ENCODE data around the gene GOSR1. TPM values are rescaled to one million over a fixed set of nuclear protein-coding genes. Genes with fewer than 3 reads are reported as not detected.
"Not testable (repeated sequence)": the region's sequence is repeated elsewhere in the genome, so short reads cannot be mapped to it uniquely, and the experiment has no call there.

GOSR1 gene
- total and polyA plus RNA-seq, 12 donors, result 15.4 to 96.0 (median 47.1) TPM

DNA sequence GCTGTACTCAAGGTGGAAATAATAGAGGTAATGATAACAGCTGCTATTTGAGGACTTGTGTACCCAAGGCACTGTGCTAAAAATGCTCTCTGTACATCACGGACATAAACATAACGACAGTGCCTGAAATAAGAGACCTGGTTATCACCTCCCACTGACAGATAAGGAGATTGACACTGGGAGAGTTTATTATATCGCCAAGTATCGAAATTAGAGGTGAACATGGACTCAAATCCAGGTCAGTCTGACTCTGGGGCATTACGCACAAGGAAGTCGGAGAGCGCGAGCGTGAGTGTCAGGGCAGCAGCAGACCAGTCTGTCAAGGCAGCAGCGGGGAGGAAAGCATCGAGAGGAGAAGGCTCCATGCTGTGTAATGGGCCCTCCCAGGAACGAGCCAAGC is 57.1 kb downstream of the GOSR1 start:
- TF ChIP-seq POLR2A (IDR thresholded peaks at IDR 0.05), result no peak
- no peak for TF ChIP-seq CTCF (IDR thresholded peaks at IDR 0.05)
- H3K4me1 ChIP-seq (replicated peaks in 1 of 2), result no peaks in the 10 kb centered on the region
- intact Hi-C loops (cut with DNase I), result no loop called here
- H3K4me3 ChIP-seq, result no peak overlapping the region
- no peaks in the 10 kb centered on the region for H3K36me3 ChIP-seq (replicated peaks in 1 of 2)
- no peak for DNase-seq
- no peaks in the 10 kb centered on the region for H3K9me3 ChIP-seq (replicated peaks in 1 of 3)
- no peaks in the 10 kb centered on the region for H3K27me3 ChIP-seq
- WGBS, 4 donors, result 91 to 94% (median 91%) methylated on average over 12 of the region's 12 CpGs
- H3K27ac ChIP-seq, result no peak overlapping the region

DNA sequence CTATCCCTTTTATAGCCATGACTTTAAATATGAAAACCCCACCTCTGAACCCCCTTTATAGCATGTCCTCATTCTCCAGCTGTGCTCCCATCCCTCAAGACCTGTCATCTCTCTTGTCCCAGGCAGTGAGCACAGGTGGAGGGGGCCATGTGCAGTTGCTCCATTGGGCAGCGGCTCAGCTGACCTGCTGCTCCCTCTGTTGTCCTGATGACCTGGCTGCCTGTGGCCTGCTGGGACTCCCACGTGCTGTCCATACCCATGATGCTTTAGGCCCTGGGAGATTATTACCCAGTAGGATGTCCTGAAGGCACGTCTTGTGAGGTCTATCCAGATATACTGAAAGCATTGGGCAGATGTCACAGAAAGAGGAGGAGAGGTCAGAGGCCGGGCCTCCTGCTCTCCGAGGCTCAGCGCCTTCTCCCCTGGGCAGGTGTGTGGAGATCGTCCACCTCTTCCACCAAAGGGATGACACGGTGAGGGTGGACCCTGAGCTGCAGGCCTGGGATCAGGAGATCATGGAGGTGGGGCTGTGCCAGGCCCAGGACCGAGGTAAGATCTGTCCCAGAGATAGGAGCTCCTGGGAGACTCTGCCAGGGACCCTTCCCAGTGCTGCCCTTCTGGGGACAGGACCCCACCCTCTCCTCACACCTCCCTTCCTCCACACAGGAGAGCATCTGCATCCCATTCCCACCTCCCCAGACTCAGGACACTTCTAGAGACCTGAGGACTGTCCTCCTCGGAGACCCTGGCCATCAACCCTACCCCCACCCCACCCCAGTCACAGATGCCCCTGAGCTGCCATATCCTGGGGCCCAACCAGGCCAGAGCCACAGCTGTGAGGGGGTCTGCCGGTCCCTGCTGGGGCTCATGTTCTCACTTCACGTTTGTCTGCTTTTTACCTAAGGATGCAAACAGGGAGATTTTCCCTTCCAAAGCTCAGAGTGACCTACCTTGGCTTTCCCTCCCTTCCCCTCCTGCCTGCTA is 58.0 kb downstream of the GOSR1 start:
- Histone ChIP-seq H3K4me3 (no peak overlapping the region), H3K27me3 (no peaks in the 10 kb centered on the region), H3K9me3 (replicated peaks in 1 of 3) (no peaks in the 10 kb centered on the region), H3K4me1 (replicated peaks in 1 of 2) (no peaks in the 10 kb centered on the region), H3K27ac (no peak overlapping the region), H3K36me3 (replicated peaks in 1 of 2) (no peaks in the 10 kb centered on the region)
- intact Hi-C loops (cut with DNase I), result no loop called here
- DNase-seq, result no peak
- TF ChIP-seq POLR2A (IDR thresholded peaks at IDR 0.05), result no peak
- no peak for TF ChIP-seq CTCF (IDR thresholded peaks at IDR 0.05)
- 83 to 89% (median 87%) methylated on average over 8 to 12 of the region's 12 CpGs for WGBS, 4 donors

DNA sequence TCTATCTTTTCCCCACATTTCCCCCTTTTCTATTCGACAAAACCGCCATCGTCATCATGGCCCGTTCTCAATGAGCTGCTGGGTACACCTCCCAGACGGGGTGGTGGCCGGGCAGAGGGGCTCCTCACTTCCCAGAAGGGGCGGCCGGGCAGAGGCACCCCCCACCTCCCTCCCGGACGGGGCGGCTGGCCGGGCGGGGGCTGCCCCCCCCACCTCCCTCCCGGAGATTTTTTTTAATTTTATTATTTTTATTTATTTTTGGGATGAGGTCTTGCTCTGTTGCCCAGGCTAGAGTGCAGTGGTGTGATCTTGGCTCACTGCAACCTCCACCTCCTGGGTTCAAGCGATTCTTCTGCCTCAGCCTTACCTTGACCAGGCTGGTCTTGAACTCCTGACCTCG is 59.6 kb downstream of the GOSR1 start:
- DNase-seq; H3K36me3 ChIP-seq (replicated peaks in 1 of 2); H3K4me1 ChIP-seq (replicated peaks in 1 of 2); H3K27ac ChIP-seq; H3K4me3 ChIP-seq; intact Hi-C loops (cut with DNase I); H3K27me3 ChIP-seq; H3K9me3 ChIP-seq (replicated peaks in 1 of 3): not testable (repeated sequence)
- 87 to 91% (median 88%) methylated on average over 12 to 16 of the region's 16 CpGs for WGBS, 4 donors

DNA sequence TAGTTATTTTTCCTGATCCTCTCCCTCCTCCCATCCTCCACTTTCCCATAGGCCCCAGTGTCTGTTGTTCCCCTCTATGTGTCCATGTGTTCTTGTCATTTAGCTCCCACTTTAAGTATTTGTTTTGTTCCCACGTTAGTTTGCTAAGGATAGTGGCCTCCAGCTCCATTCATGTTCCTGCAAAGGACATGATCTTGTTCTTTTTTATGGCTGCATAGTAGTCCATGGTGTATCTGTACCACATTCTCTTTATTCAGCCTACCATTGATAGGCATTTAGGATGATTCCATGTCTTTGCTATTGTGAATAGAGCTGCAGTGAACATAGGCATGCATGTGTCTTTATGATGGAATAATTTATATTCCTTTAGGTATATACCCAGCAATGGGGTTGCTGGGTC is 60.5 kb downstream of the GOSR1 start:
- H3K4me1 ChIP-seq (replicated peaks in 1 of 2); H3K9me3 ChIP-seq (replicated peaks in 1 of 3); DNase-seq; H3K4me3 ChIP-seq; H3K27me3 ChIP-seq; intact Hi-C loops (cut with DNase I); H3K27ac ChIP-seq; H3K36me3 ChIP-seq (replicated peaks in 1 of 2): not testable (repeated sequence)
- WGBS, 4 donors, result 58 to 77% (median 62%) methylated on average over 1 of the region's 1 CpG

DNA sequence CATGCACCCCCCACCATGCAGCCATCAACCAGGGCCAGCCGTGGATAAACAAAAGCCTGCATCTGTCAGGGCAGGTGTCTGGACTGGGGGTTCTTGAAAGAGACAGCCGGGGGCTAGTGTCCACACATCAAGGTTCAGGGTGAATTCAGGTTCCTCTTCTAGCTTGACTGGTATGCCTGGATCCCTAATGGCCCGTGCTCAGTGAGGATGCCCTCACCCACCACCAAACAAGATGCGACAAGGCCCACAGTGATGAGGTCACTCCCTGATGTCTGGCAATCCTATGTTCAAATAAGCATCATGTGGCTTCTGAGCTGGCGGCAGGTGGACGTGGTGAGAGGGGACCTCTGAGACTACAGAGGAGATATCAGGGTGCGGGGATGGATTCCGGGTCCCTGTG is 64.6 kb downstream of the GOSR1 start:
- Histone ChIP-seq H3K27ac (no peak overlapping the region), H3K4me3 (no peak overlapping the region), H3K36me3 (replicated peaks in 1 of 2) (no peaks in the 10 kb centered on the region), H3K9me3 (replicated peaks in 1 of 3) (no peaks in the 10 kb centered on the region), H3K27me3 (no peaks in the 10 kb centered on the region), H3K4me1 (replicated peaks in 1 of 2) (no peaks in the 10 kb centered on the region)
- intact Hi-C loops (cut with DNase I), result no loop called here
- no peak for TF ChIP-seq POLR2A (IDR thresholded peaks at IDR 0.05)
- TF ChIP-seq CTCF (IDR thresholded peaks at IDR 0.05), result no peak
- no peak for DNase-seq
- WGBS, 4 donors, result 85 to 94% (median 92%) methylated on average over 7 to 8 of the region's 8 CpGs
